HK-2 (cell line): ENCODE results near the gene LAMA3.
A peak's percentile ranks its signal among the peaks of the same experiment; 100 is the strongest.
"Not testable (repeated sequence)": the region's sequence is repeated elsewhere in the genome, so short reads cannot be mapped to it uniquely, and the experiment has no call there.

ENCODE experiments used
- DNase-seq: peaks from one replicate; pipeline ENCODE4 v3.0.0-alpha.2; 2018; ENCODE audit not compliant: unreplicated experiment

LAMA3 gene

GRCh38 chr18:23731861-23732260, 42.6 kb downstream of the LAMA3 start:
- no peak for DNase-seq

- DNase-seq: no peak
Observed at GRCh38 chr18:23732439-23732838, 43.2 kb downstream of the LAMA3 start.

GRCh38 chr18:23733265-23733664, 44.0 kb downstream of the LAMA3 start:
- DNase-seq: not testable (repeated sequence)

GRCh38 chr18:23733895-23734294, 44.6 kb downstream of the LAMA3 start:
- no peak for DNase-seq

- peak; percentile 49 for DNase-seq
Observed at GRCh38 chr18:23735021-23735464, 45.8 kb downstream of the LAMA3 start.

- no peak for DNase-seq
Observed at GRCh38 chr18:23737578-23737977, 48.3 kb downstream of the LAMA3 start.

- no peak for DNase-seq
Observed at GRCh38 chr18:23738151-23738550, 48.9 kb downstream of the LAMA3 start.

- DNase-seq: no peak
Observed at GRCh38 chr18:23738575-23738974, 49.3 kb downstream of the LAMA3 start.

GRCh38 chr18:23740105-23740830, 51.0 kb downstream of the LAMA3 start:
- no peak for DNase-seq

- DNase-seq: not testable (repeated sequence)
Observed at GRCh38 chr18:23741967-23742366, 52.7 kb downstream of the LAMA3 start.

DNA sequence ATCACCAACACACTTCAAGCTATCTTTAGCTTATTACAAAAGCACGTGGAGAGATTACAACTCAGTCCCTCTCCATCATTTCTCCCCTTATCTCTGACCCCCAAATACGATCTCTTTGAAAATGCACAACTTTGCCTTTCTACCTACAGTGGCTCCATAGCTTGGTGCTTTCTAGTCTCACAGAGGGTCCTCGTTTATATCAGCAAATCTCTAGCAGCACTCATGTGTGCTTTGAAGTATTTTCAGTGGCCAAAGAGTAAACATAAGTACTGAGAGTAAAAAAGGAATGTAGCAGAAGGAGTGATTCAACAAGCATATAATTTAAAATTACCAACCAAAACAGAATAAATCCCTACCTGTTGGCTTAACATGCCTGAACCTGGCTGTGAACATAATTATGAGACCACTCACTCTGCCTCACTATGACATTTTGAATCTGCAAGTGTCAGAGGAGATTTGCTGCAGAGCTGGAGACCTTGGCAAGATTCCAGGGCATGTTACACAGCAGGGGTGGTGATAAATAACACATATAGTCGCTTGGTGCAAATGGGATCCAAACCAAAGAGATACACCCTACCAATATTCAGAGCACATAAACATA, 54.6 kb downstream of the LAMA3 start:
- DNase-seq: no peak

- no peak for DNase-seq
Observed at GRCh38 chr18:23745366-23745765, 56.1 kb downstream of the LAMA3 start.

DNA sequence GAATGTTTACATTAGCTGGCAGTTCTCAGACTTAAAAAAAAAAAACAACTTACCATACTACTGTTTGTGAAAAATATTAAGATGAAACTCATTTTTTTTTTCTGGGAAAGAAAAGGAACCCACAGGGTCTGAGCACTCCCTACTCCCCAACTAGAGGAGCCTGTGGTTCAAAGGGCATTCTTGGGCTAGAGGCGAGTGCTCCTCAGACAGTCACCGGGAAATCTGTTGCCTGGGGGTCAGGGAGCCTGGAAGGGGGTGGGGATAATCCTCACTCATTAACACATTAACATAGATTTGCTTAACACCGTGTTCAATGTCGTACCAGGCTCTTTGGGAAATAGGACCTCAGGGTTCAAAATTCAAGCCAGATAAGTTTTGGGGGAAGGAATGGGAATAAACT, 57.6 kb downstream of the LAMA3 start:
- no peak for DNase-seq

- no peak for DNase-seq
Observed at GRCh38 chr18:23752363-23752762, 63.1 kb downstream of the LAMA3 start.

GRCh38 chr18:23752796-23753195, 63.5 kb downstream of the LAMA3 start:
- no peak for DNase-seq

DNA sequence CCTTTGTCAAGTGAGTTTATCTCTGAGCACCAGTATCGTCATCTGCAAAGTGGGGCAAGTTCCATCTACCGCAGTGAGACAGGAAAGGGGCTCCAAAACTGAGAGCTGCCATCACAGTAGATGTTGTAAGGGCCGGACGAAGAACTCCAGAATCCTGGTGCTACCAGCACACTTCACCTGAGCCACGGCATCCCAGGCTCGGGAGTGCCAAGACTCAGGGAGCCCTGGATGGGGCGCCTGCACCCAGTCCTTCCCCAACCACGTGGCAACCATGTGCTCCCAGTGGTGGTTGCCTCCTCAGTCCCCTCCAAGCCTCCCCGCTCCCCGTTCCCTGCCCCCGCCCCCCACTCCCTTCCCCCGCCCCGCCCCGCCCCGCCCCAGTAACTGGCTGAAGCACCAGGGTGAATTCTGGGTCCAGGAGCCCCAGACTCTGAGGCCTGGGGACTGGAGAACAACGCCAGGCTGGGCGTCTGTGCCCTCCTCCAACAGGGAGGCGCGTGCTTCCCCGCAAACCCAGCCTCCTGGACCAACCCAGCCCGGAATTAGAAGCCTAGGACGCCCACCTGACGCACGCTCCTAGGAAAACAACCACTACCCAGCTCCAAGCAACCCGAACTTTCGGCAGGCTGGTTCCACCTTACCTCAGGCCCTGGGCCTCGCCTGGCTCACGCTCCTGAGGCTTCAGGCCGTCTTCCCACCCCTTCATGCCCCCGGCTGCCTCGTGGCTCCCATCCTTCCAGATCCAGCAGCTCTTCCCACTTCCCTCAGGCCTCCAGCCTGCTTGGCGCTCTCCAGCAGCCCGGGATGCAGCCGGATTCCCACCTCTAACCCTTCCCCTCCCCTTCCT, 67.6 kb downstream of the LAMA3 start:
- DNase-seq: no peak

- DNase-seq: no peak
Observed at GRCh38 chr18:23757437-23757733, 68.1 kb downstream of the LAMA3 start.

DNA sequence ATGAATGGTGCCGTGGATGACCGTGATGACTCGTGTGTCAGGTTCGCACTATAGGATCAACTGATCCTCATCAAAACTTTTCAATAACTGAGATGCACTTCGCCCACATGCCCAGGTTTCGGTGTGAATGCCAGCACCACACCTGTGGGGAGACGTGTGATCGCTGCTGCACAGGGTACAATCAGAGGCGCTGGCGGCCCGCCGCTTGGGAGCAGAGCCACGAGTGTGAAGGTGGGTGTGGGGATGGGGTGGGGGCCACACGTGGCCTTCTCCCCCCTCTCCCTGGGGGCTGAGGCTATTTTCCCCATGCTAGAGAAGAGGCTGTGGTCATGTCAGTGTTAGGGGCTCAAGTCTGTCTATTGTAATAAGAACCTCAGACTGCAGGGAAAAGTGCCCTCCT, 69.0 kb downstream of the LAMA3 start:
- no peak for DNase-seq

DNA sequence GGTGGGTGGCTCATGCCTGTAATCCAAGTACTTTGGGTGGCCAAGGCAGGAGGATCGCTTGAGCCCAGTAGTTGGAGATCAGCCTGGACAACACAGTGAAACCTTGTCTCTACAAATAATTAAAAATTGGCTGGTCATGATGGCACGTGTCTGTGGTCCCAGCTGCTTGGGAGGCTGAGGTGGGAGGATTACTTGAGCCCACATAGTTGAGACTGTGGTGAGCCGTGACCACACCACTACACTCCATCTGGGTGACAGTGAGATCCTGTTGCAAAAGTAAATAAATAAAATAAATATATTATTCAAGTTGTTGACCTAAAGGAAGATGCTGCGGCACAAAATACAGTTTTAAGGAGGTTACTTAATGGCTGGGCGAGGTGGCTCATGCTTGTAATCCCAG, 72.7 kb downstream of the LAMA3 start:
- no peak for DNase-seq

- no peak for DNase-seq
Observed at GRCh38 chr18:23763343-23763742, 74.1 kb downstream of the LAMA3 start.

DNA sequence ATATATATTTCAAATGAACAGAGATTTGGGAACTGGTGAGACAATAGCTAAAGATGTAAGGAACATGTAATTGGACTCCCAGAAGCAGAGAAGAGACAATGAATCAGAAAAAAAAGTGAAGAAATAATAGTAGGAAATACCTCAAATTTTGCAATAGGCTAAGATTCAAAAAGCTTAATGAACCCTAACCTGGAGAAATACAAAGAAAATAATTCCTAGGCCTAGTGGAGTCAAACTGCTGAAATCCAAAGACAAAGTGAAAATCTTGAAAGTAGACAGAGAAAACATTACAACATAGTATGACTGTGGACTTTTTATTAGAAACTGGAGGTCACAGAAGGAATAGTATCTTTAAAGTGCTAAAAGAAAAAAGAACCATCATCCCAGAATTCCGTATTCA, 76.7 kb downstream of the LAMA3 start:
- no peak for DNase-seq

DNA sequence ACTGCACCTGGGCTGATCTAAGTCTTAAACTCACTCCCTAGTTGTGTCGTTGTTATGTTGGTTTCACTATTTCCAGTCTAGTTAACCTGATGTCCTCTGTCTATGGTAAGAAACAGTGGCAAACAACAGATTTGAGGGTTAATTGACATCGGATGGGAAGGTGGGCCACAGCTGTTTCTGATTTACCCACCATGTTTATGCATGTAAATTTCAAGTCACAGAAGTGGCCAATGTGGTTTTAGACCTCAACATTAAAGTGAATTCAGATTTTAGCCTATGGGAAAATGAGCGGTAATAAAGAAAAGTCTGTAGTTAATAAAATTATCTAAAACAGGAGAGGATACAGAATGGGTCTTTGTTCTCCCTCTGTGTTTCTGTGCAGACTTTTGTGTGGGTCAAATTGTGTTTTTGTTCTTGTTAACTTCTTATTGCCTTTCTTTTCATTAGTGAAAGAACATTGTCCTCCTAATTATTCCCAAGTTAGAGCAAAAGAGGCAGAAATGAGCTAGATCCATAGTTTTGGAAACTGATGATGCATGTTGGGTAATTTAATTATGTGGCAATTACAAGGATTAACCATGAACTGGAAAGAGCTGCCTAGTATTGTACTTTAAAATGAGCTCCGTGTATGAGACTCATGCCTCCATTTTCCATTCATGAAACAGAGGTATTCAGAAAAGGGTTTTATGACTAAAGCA, 83.2 kb downstream of the LAMA3 start:
- no peak for DNase-seq
